ENCODE results near the gene AMN1. TPM values are rescaled to one million over a fixed set of nuclear protein-coding genes. Genes with fewer than 3 reads are reported as not detected.
"Not testable (repeated sequence)": the region's sequence is repeated elsewhere in the genome, so short reads cannot be mapped to it uniquely, and the experiment has no call there.

Gene AMN1
- total RNA-seq, 1 experiment from 2014 or later = 26.9 TPM

GRCh38 chr12:31736472-31736871, 7.7 kb upstream of the AMN1 start (continued):
- no peak for TF ChIP-seq REST (IDR thresholded peaks at IDR 0.05; ENCODE audit: low read depth)

GRCh38 chr12:31733549-31734432, 5.0 kb upstream of the AMN1 start:
- Histone ChIP-seq H3K27ac (ENCODE audit: low read depth, low read length) (peak overlapping the region; percentile 92), H3K4me3 (replicated peaks in 1 of 2; ENCODE audit: low read depth in 1 of 2, low read length in 2 of 2) (peak overlapping the region in 1 of 2 experiments; percentile 32; a peak in 2 of 4 replicates), H3K4me2 (ENCODE audit: low read length) (peak overlapping the region; percentile 60), H3K4me1 (ENCODE audit: control insufficient read depth in 1 of 2, insufficient read depth in 2 of 2, low read length in 2 of 2) (peaks cover 53 to 80% of the 10 kb centered on the region in 2 experiments), H3K9ac (ENCODE audit: low read length) (peak overlapping the region; percentile 53)
- ChIA-PET CTCF (interaction anchor here (1.2 kb wide), 1 partner anchor 11 kb away, joined by 3 read pairs; no protein-coding TSS in a partner anchor), RAD21 (ENCODE audit: low non-redundant PET in 1 of 2, low total read pairs in 2 of 2, uncharacterized antibody in 2 of 2, unreplicated experiment in 2 of 2) (interaction anchor here in 1 of 2 experiments (0.6 to 2.1 kb wide), 2 partner anchors 15 to 55 kb away, joined by 3 to 7 read pairs; no protein-coding TSS in a partner anchor), POLR2A (interaction anchor here (0.6 to 6.7 kb wide), 14 partner anchors 9 to 942 kb away, joined by 3 to 54 read pairs (median 4); partner anchors contain the start of gene ETFBKMT)
- not testable (repeated sequence) for H2AFZ ChIP-seq (ENCODE audit: low read depth, low read length, poor library complexity, severe bottlenecking); H4K20me1 ChIP-seq (ENCODE audit: insufficient read depth); H3K9me3 ChIP-seq (ENCODE audit: control insufficient read depth in 1 of 2, insufficient read depth in 1 of 2, low read depth in 1 of 2, low read length in 2 of 2); H3K36me3 ChIP-seq (ENCODE audit: control insufficient read depth in 1 of 2, insufficient read depth in 2 of 2, low read length in 2 of 2); H3K79me2 ChIP-seq (ENCODE audit: insufficient read depth, low read length); H3K9me2 ChIP-seq (ENCODE audit: insufficient read depth); H3K27me3 ChIP-seq (ENCODE audit: insufficient read depth, low read length)
- BruUV-seq (replicated peaks) = TSS peak; percentile 71
- ATAC-seq (peak; percentile 38), DNase-seq (ENCODE audit: low read depth, low spot score) (peak; percentile 87)
- TF ChIP-seq FOSL1 (IDR thresholded peaks at IDR 0.05; ENCODE audit: low read depth) = peak; percentile 78
- peak; percentile 65 for TF ChIP-seq POLR2AphosphoS5 (IDR thresholded peaks at IDR 0.05; ENCODE audit: low read depth, low read length)
- TF ChIP-seq, protein P1, sequence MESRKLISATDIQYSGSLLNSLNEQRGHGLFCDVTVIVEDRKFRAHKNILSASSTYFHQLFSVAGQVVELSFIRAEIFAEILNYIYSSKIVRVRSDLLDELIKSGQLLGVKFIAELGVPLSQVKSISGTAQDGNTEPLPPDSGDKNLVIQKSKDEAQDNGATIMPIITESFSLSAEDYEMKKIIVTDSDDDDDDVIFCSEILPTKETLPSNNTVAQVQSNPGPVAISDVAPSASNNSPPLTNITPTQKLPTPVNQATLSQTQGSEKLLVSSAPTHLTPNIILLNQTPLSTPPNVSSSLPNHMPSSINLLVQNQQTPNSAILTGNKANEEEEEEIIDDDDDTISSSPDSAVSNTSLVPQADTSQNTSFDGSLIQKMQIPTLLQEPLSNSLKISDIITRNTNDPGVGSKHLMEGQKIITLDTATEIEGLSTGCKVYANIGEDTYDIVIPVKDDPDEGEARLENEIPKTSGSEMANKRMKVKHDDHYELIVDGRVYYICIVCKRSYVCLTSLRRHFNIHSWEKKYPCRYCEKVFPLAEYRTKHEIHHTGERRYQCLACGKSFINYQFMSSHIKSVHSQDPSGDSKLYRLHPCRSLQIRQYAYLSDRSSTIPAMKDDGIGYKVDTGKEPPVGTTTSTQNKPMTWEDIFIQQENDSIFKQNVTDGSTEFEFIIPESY (IDR thresholded peaks at IDR 0.05; ENCODE audit: extremely low read depth, insufficient replicate concordance, low read length) = peak; percentile 27
- TF ChIP-seq JUND (IDR thresholded peaks at IDR 0.05) = peak; percentile 87
- TF ChIP-seq CBX3 (IDR thresholded peaks at IDR 0.05; ENCODE audit: low read depth) = peak; percentile 58
- TF ChIP-seq SP1 (IDR thresholded peaks at IDR 0.05; ENCODE audit: low read depth) = peak; percentile 83
- peak; percentile 3; the same call in 1 of the 2 replicates for TF ChIP-seq RAD21 (IDR thresholded peaks at IDR 0.05; ENCODE audit: low read depth)
- TF ChIP-seq EGR1 (IDR thresholded peaks at IDR 0.05; ENCODE audit: low read depth) = peak; percentile 60
- peak; percentile 12 for TF ChIP-seq POLR2A (IDR thresholded peaks at IDR 0.05; ENCODE audit: borderline replicate concordance, extremely low read depth, insufficient read depth, insufficient read length)
- intact Hi-C loops (cut with micrococcal nuclease) = loop anchor here (1.0 to 5.0 kb wide), 2 partner anchors 16 to 224 kb away; partner anchors contain the start of gene RESF1
